ENCODE measurements around the gene EHBP1.

Gene EHBP1

GRCh38 chr2:62795341-62795740, 89.8 kb downstream of the EHBP1 start:
- H3K4me1 Mint-ChIP-seq (ENCODE audit: low read depth), result peaks cover 10% of the 10 kb centered on the region
- H3K27me3 Mint-ChIP-seq, result no peaks in the 10 kb centered on the region
- no peak overlapping the region for H3K27ac Mint-ChIP-seq
- DNase-seq, result no peak
- no peaks in the 10 kb centered on the region for H3K36me3 Mint-ChIP-seq (ENCODE audit: low read depth)
- H3K4me3 Mint-ChIP-seq, result no peak overlapping the region
- H3K9me3 Mint-ChIP-seq, result no peaks in the 10 kb centered on the region

DNA sequence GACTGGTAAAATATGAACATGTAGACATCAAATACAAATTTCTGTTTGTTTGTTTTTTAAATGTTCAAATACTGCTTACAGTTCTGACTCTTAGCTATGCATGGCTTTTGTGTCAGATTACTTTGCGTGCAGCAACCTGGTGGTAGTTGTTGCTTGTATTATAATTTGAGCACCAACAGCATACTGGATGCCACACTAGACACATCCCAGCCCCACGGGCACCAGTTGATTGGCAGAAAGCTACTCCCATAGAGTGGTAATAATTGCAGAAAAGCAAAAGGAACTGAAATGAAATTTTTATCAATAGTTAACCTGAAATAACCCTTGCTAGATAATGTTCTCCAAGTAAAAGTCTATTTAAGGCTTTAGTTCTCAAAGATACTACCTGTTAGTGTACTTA, 91.6 kb downstream of the EHBP1 start:
- peaks cover 24% of the 10 kb centered on the region for H3K4me1 Mint-ChIP-seq (ENCODE audit: low read depth)
- no peak overlapping the region for H3K4me3 Mint-ChIP-seq
- H3K9me3 Mint-ChIP-seq, result no peaks in the 10 kb centered on the region
- H3K27ac Mint-ChIP-seq, result no peak overlapping the region
- no peak for DNase-seq
- no peaks in the 10 kb centered on the region for H3K36me3 Mint-ChIP-seq (ENCODE audit: low read depth)
- no peaks in the 10 kb centered on the region for H3K27me3 Mint-ChIP-seq

DNA sequence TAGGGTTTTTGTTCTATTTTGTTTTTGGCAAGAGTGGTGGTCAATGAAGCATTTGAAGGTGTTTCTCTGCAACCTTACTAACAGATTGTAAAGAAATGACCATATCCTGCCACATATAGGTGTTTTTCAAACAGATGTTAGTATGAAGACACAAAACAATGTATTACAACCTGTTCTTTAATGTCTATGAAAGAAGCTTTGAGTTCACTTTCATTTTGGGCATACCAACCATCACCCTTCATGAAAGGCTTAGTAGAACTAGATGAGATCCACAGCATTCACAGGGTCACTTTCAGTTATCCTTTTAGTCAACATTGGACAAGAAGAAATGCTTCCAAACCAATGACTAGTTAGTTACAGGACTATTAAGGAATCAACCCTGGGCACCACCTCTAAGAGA, 95.1 kb downstream of the EHBP1 start:
- H3K4me1 Mint-ChIP-seq (ENCODE audit: low read depth), result peaks cover 26% of the 10 kb centered on the region
- no peaks in the 10 kb centered on the region for H3K9me3 Mint-ChIP-seq
- H3K27ac Mint-ChIP-seq, result no peak overlapping the region
- H3K36me3 Mint-ChIP-seq (ENCODE audit: low read depth), result peaks cover 3% of the 10 kb centered on the region
- H3K4me3 Mint-ChIP-seq, result no peak overlapping the region
- H3K27me3 Mint-ChIP-seq, result no peaks in the 10 kb centered on the region
- DNase-seq, result no peak

DNA sequence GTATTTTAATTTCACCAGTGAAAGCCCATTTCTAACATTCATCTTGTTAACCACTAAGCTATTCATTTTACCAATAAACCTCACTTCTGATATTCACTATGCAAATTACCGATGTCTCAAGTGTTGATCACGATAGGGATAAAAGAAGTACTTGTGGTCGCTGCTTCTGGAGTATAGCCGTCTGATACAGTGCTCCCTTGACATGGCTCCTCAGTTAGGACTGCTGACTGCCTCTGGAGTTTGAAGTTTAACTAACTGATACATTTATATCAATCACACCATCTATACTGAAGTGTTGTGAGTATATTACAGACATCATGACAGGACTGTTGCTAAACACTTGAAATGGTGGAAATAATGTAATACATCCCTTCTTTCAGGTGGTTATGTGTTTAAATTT, 95.6 kb downstream of the EHBP1 start:
- peaks cover 7% of the 10 kb centered on the region for H3K36me3 Mint-ChIP-seq (ENCODE audit: low read depth)
- H3K27me3 Mint-ChIP-seq, result no peaks in the 10 kb centered on the region
- peaks cover under 1% of the 10 kb centered on the region for H3K9me3 Mint-ChIP-seq
- no peak overlapping the region for H3K27ac Mint-ChIP-seq
- H3K4me1 Mint-ChIP-seq (ENCODE audit: low read depth), result peaks cover 26% of the 10 kb centered on the region
- no peak overlapping the region for H3K4me3 Mint-ChIP-seq
- no peak for DNase-seq

DNA sequence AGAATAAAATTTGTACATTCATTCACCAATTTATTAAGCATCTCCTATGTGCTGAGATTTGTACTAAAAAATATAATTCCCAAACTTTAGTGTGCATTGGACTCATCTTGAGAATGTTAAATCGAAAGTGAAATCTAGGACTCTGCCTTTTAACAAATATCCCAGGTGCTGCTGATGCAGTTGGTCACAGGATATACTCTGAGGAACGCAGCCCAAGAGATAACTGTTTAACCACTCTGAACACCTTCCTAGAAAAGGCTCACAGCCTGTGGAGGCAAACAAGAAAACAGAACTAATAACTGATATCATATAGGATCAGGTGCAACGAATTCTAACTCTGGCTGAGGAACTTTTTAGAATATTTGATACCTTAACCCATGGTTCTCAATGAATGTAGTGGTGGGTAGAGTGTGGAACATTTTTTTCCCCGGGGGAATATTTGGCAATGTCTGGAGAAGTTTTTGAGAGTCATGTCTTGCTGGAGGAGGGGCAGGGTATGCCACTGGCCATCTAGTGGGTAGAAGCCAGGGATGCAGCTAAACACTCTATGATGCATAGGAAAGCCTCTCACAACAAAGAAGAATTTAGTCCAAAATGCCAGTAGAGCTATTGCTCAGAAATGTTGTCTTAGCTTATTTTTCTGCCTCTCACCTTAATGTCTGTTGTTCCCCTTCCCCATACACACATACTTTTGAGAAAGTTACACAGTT, 96.5 kb downstream of the EHBP1 start:
- peaks cover 26% of the 10 kb centered on the region for H3K4me1 Mint-ChIP-seq (ENCODE audit: low read depth)
- H3K9me3 Mint-ChIP-seq, result peaks cover 2% of the 10 kb centered on the region
- no peaks in the 10 kb centered on the region for H3K27me3 Mint-ChIP-seq
- H3K36me3 Mint-ChIP-seq (ENCODE audit: low read depth), result peaks cover 16% of the 10 kb centered on the region
- no peak for DNase-seq
- no peak overlapping the region for H3K4me3 Mint-ChIP-seq
- no peak overlapping the region for H3K27ac Mint-ChIP-seq

- Mint-ChIP-seq H3K27ac (no peak overlapping the region), H3K4me1 (ENCODE audit: low read depth) (peaks cover 26% of the 10 kb centered on the region), H3K27me3 (no peaks in the 10 kb centered on the region), H3K4me3 (no peak overlapping the region), H3K9me3 (peaks cover 5% of the 10 kb centered on the region), H3K36me3 (ENCODE audit: low read depth) (peaks cover 31% of the 10 kb centered on the region)
- DNase-seq, result no peak
Measured at GRCh38 chr2:62803961-62804360, 98.4 kb downstream of the EHBP1 start.

GRCh38 chr2:62806231-62806630, 100.7 kb downstream of the EHBP1 start:
- H3K27ac Mint-ChIP-seq, result no peak overlapping the region
- peaks cover 8% of the 10 kb centered on the region for H3K4me1 Mint-ChIP-seq (ENCODE audit: low read depth)
- no peak for DNase-seq
- H3K9me3 Mint-ChIP-seq, result peaks cover 5% of the 10 kb centered on the region
- peaks cover 31% of the 10 kb centered on the region for H3K36me3 Mint-ChIP-seq (ENCODE audit: low read depth)
- H3K27me3 Mint-ChIP-seq, result no peaks in the 10 kb centered on the region
- H3K4me3 Mint-ChIP-seq, result no peak overlapping the region

- DNase-seq, result no peak
- Mint-ChIP-seq H3K4me3 (no peak overlapping the region), H3K36me3 (ENCODE audit: low read depth) (peaks cover 31% of the 10 kb centered on the region), H3K4me1 (ENCODE audit: low read depth) (no peaks in the 10 kb centered on the region), H3K27ac (no peak overlapping the region), H3K27me3 (no peaks in the 10 kb centered on the region), H3K9me3 (peaks cover 5% of the 10 kb centered on the region)
Measured at GRCh38 chr2:62808554-62808953, 103.0 kb downstream of the EHBP1 start.

DNA sequence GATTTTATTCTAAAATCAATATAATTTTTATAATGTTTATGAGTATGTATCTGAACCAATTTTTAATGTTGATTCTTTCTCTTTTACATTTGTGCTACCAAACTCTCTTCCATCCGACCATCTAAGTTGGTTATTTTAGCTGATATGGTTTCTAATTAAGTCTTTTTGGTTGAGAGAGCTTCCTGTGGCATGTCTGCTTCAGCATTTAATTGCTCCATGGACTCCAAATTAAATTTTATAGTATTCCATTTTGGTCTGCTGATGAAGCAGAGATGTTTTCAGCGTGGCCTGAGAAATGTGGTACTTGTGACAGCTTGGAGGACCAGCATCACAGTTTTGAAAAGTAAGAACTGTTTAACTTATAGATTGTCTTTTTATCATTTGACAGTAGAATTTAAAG, 105.6 kb downstream of the EHBP1 start:
- Mint-ChIP-seq H3K4me1 (ENCODE audit: low read depth) (peaks cover 7% of the 10 kb centered on the region), H3K27me3 (no peaks in the 10 kb centered on the region), H3K27ac (no peak overlapping the region), H3K4me3 (no peak overlapping the region), H3K9me3 (peaks cover 5% of the 10 kb centered on the region), H3K36me3 (ENCODE audit: low read depth) (peaks cover 24% of the 10 kb centered on the region)
- no peak for DNase-seq

GRCh38 chr2:62811972-62812371, 106.5 kb downstream of the EHBP1 start:
- no peak overlapping the region for H3K27ac Mint-ChIP-seq
- peaks cover 7% of the 10 kb centered on the region for H3K4me1 Mint-ChIP-seq (ENCODE audit: low read depth)
- peaks cover 3% of the 10 kb centered on the region for H3K9me3 Mint-ChIP-seq
- peaks cover 15% of the 10 kb centered on the region for H3K36me3 Mint-ChIP-seq (ENCODE audit: low read depth)
- no peaks in the 10 kb centered on the region for H3K27me3 Mint-ChIP-seq
- no peak for DNase-seq
- no peak overlapping the region for H3K4me3 Mint-ChIP-seq

GRCh38 chr2:62812921-62813825, 107.7 kb downstream of the EHBP1 start:
- no peak overlapping the region for H3K4me3 Mint-ChIP-seq
- no peak overlapping the region for H3K27ac Mint-ChIP-seq
- no peak for DNase-seq
- H3K36me3 Mint-ChIP-seq (ENCODE audit: low read depth), result peaks cover 5% of the 10 kb centered on the region
- H3K4me1 Mint-ChIP-seq (ENCODE audit: low read depth), result peaks cover 7% of the 10 kb centered on the region
- H3K9me3 Mint-ChIP-seq, result no peaks in the 10 kb centered on the region
- H3K27me3 Mint-ChIP-seq, result no peaks in the 10 kb centered on the region

- Mint-ChIP-seq H3K27ac (no peak overlapping the region), H3K4me3 (no peak overlapping the region), H3K27me3 (no peaks in the 10 kb centered on the region), H3K36me3 (ENCODE audit: low read depth) (no peaks in the 10 kb centered on the region), H3K9me3 (no peaks in the 10 kb centered on the region), H3K4me1 (ENCODE audit: low read depth) (peaks cover 7% of the 10 kb centered on the region)
- DNase-seq, result no peak
Measured at GRCh38 chr2:62814123-62814522, 108.6 kb downstream of the EHBP1 start.

DNA sequence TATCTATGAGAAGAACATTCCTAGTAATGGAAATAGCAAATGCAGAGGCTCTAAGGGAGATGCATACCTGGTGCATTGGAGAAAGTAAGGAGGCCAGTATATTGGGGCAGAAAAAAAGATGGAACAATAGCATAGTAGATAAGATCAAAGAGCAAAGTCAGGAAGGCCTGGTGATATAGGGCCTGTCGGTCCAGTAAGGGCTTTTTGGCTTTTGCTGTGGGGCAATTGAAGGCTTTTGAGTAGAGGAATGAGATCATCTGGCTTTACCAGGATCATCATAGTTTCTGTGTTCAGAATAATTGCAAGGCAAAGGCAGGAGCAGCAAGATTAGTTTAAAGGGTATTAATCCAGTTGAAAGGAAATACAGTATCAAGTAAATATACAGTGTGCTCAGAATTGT, 111.8 kb downstream of the EHBP1 start:
- Mint-ChIP-seq H3K9me3 (no peaks in the 10 kb centered on the region), H3K27ac (no peak overlapping the region), H3K4me1 (ENCODE audit: low read depth) (peaks cover 7% of the 10 kb centered on the region), H3K27me3 (no peaks in the 10 kb centered on the region), H3K4me3 (no peak overlapping the region), H3K36me3 (ENCODE audit: low read depth) (no peaks in the 10 kb centered on the region)
- DNase-seq, result no peak

GRCh38 chr2:62817995-62818713, 112.6 kb downstream of the EHBP1 start:
- no peak for DNase-seq
- no peaks in the 10 kb centered on the region for H3K9me3 Mint-ChIP-seq

GRCh38 chr2:62822549-62822948, 117.0 kb downstream of the EHBP1 start:
- H3K4me3 Mint-ChIP-seq, result no peak overlapping the region
- peaks cover 3% of the 10 kb centered on the region for H3K9me3 Mint-ChIP-seq
- H3K27me3 Mint-ChIP-seq, result no peaks in the 10 kb centered on the region
- no peak for DNase-seq
- no peak overlapping the region for H3K27ac Mint-ChIP-seq
- no peaks in the 10 kb centered on the region for H3K4me1 Mint-ChIP-seq (ENCODE audit: low read depth)
- peaks cover 22% of the 10 kb centered on the region for H3K36me3 Mint-ChIP-seq (ENCODE audit: low read depth)

More at GRCh38 chr2:62817995-62818713, 112.6 kb downstream of the EHBP1 start:
- no peak overlapping the region for H3K27ac Mint-ChIP-seq
- H3K27me3 Mint-ChIP-seq, result no peaks in the 10 kb centered on the region
- no peak overlapping the region for H3K4me3 Mint-ChIP-seq
- no peaks in the 10 kb centered on the region for H3K36me3 Mint-ChIP-seq (ENCODE audit: low read depth)
- peaks cover 7% of the 10 kb centered on the region for H3K4me1 Mint-ChIP-seq (ENCODE audit: low read depth)
